ENCODE results near the gene KRTAP10-12. TPM values are rescaled to one million over a fixed set of nuclear protein-coding genes. Genes with fewer than 3 reads are reported as not detected.

Gene KRTAP10-12
- polyA plus RNA-seq, 3 donors = not detected

GRCh38 chr21:44654576-44655175, 42.3 kb upstream of the KRTAP10-12 start, which contains the start of gene KRTAP12-4:
Gene KRTAP12-4 (minus strand): TSS chr21:44654659. CDS start chr21:44654614, 45 bp downstream.
- Mint-ChIP-seq H3K27me3 (ENCODE audit: low read depth in 3 of 3) (peaks cover 6 to 10% (median 8%) of the 10 kb centered on the region in 3 donors), H3K9me3 (peaks cover 29 to 54% (median 43%) of the 10 kb centered on the region in 7 donors), H3K4me3 (no peak within 1 kb of the TSS), H3K27ac (peak within 1 kb of the TSS in 1 of 7 donors; percentile 65), H3K4me1 (no peaks in the 10 kb centered on the region), H3K36me3 (no peaks in the 10 kb centered on the region)
- Histone ChIP-seq H4K20me1 (ENCODE audit: insufficient read depth, low read length) (no peaks in the 10 kb centered on the region), H3K4me1 (ENCODE audit: control insufficient read depth in 1 of 2, insufficient read depth in 2 of 2, low read length in 2 of 2) (no peaks in the 10 kb centered on the region), H3K79me2 (ENCODE audit: insufficient read depth, low read length) (no peaks in the 10 kb centered on the region), H3K4me3 (replicated peaks in 1 of 3; ENCODE audit: low read depth in 2 of 3, low read length in 3 of 3) (no peak within 1 kb of the TSS), H3K4me2 (replicated peaks; ENCODE audit: extremely low read depth, low read length, poor library complexity, severe bottlenecking) (no peak within 1 kb of the TSS), H3K9ac (ENCODE audit: insufficient read depth, low read length, poor library complexity, severe bottlenecking) (no peak within 1 kb of the TSS), H2AFZ (ENCODE audit: insufficient read depth, low read depth, low read length, poor library complexity, severe bottlenecking) (no peak within 1 kb of the TSS), H3K27ac (ENCODE audit: low read depth in 1 of 2, low read length in 2 of 2) (no peak within 1 kb of the TSS), H3K27me3 (ENCODE audit: control insufficient read depth in 2 of 2, insufficient read depth in 2 of 2, low read length in 2 of 2) (no peaks in the 10 kb centered on the region), H3K9me3 (replicated peaks in 1 of 2; ENCODE audit: control insufficient read depth in 1 of 2, insufficient read depth in 1 of 2, low read length in 2 of 2) (peaks cover 16 to 47% of the 10 kb centered on the region in 2 donors), H3K36me3 (replicated peaks in 1 of 2; ENCODE audit: control insufficient read depth in 1 of 2, insufficient read depth in 2 of 2, low read length in 2 of 2) (no peaks in the 10 kb centered on the region)
- WGBS (ENCODE audit: insufficient coverage) = 100% methylated on average over 3 of the region's 9 CpGs
- no peak for DNase-seq
- intact Hi-C loops (cut with micrococcal nuclease) = no loop called here
- no peak for TF ChIP-seq CTCF (IDR thresholded peaks at IDR 0.05)

GRCh38 chr21:44656868-44657267, 40.1 kb upstream of the KRTAP10-12 start:
- no peaks in the 10 kb centered on the region for H3K27me3 ChIP-seq (ENCODE audit: control insufficient read depth in 2 of 2, insufficient read depth in 2 of 2, low read length in 2 of 2)
- H3K4me1 ChIP-seq (ENCODE audit: control insufficient read depth in 1 of 2, insufficient read depth in 2 of 2, low read length in 2 of 2) = no peaks in the 10 kb centered on the region
- no peaks in the 10 kb centered on the region for H4K20me1 ChIP-seq (ENCODE audit: insufficient read depth, low read length)
- Mint-ChIP-seq H3K4me1 (no peaks in the 10 kb centered on the region), H3K27ac (no peak overlapping the region), H3K9me3 (peaks cover 27 to 61% (median 51%) of the 10 kb centered on the region in 7 donors), H3K36me3 (no peaks in the 10 kb centered on the region), H3K4me3 (no peak overlapping the region), H3K27me3 (ENCODE audit: low read depth in 3 of 3) (peaks cover 7 to 12% (median 10%) of the 10 kb centered on the region in 3 donors)
- H2AFZ ChIP-seq (ENCODE audit: insufficient read depth, low read depth, low read length, poor library complexity, severe bottlenecking) = no peak overlapping the region
- no peak overlapping the region for H3K27ac ChIP-seq (ENCODE audit: low read depth in 1 of 2, low read length in 2 of 2)
- H3K4me2 ChIP-seq (replicated peaks; ENCODE audit: extremely low read depth, low read length, poor library complexity, severe bottlenecking) = no peak overlapping the region
- H3K36me3 ChIP-seq (replicated peaks in 1 of 2; ENCODE audit: control insufficient read depth in 1 of 2, insufficient read depth in 2 of 2, low read length in 2 of 2) = no peaks in the 10 kb centered on the region
- H3K4me3 ChIP-seq (replicated peaks in 1 of 3; ENCODE audit: low read depth in 2 of 3, low read length in 3 of 3) = no peak overlapping the region
- DNase-seq = no peak
- 80% methylated on average over 1 of the region's 1 CpG for WGBS (ENCODE audit: insufficient coverage)
- peaks cover 16 to 51% of the 10 kb centered on the region in 2 donors for H3K9me3 ChIP-seq (replicated peaks in 1 of 2; ENCODE audit: control insufficient read depth in 1 of 2, insufficient read depth in 1 of 2, low read length in 2 of 2)
- no peaks in the 10 kb centered on the region for H3K79me2 ChIP-seq (ENCODE audit: insufficient read depth, low read length)
- intact Hi-C loops (cut with micrococcal nuclease) = no loop called here
- no peak overlapping the region for H3K9ac ChIP-seq (ENCODE audit: insufficient read depth, low read length, poor library complexity, severe bottlenecking)
- no peak for TF ChIP-seq CTCF (IDR thresholded peaks at IDR 0.05)

All from CD14-positive monocyte (primary cell).